GM23248 (cell line): ENCODE results near the gene SLC35A1. TPM values are rescaled to one million over a fixed set of nuclear protein-coding genes. Genes with fewer than 3 reads are reported as not detected.

Source experiments
- DNase-seq: peaks from one replicate; pipeline ENCODE4 v3.0.0-alpha.2; 2015
- H2AFZ ChIP-seq: fragments of 200-600 bp; sonication (generic); 2 replicates; pipeline ENCODE4 v1.6.1; 2016; ENCODE audit warnings: antibody characterized with exemption
- H3F3A ChIP-seq: fragments of 200-600 bp; sonication (generic); 2 replicates; pipeline ENCODE4 v1.6.1; 2016; ENCODE audit warnings: mild to moderate bottlenecking, antibody characterized with exemption, mixed run types; ENCODE audit not compliant: insufficient read depth
- H3K27ac ChIP-seq: fragments of 200-600 bp; sonication (generic); 2 replicates; pipeline ENCODE4 v1.5.1; 2016; ENCODE audit warnings: mild to moderate bottlenecking
- H3K27me3 ChIP-seq: fragments of 200-600 bp; sonication (generic); replicated peaks from 2 replicates; pipeline ENCODE4 v1.6.1; 2016; ENCODE audit warnings: mild to moderate bottlenecking; ENCODE audit not compliant: insufficient read depth
- H3K36me3 ChIP-seq: fragments of 200-600 bp; sonication (generic); 2 replicates; pipeline ENCODE4 v1.6.1; 2016; ENCODE audit warnings: low read depth, mild to moderate bottlenecking
- H3K4me1 ChIP-seq: fragments of 200-600 bp; sonication (generic); 2 replicates; pipeline ENCODE4 v1.6.1; 2016; ENCODE audit warnings: mild to moderate bottlenecking; ENCODE audit not compliant: insufficient read depth
- H3K4me2 ChIP-seq: fragments of 200-600 bp; sonication (generic); one replicate; pipeline ENCODE4 v1.6.1; 2016; ENCODE audit warnings: mild to moderate bottlenecking; ENCODE audit not compliant: unreplicated experiment
- H3K4me3 ChIP-seq: fragments of 200-600 bp; sonication (generic); 2 replicates; pipeline ENCODE4 v1.5.1; 2016; ENCODE audit warnings: mild to moderate bottlenecking
- H3K79me2 ChIP-seq: fragments of 200-600 bp; sonication (generic); 2 replicates; pipeline ENCODE4 v1.6.1; 2016; ENCODE audit warnings: mild to moderate bottlenecking; ENCODE audit not compliant: insufficient read depth
- H3K9ac ChIP-seq: fragments of 200-600 bp; sonication (generic); 2 replicates; pipeline ENCODE4 v1.6.1; 2016; ENCODE audit warnings: mild to moderate bottlenecking
- H3K9me2 ChIP-seq: fragments of 200-600 bp; sonication (generic); 2 replicates; pipeline ENCODE4 v1.6.1; 2016; ENCODE audit warnings: mixed run types, mild to moderate bottlenecking, moderate library complexity; ENCODE audit not compliant: insufficient read depth
- H3K9me3 ChIP-seq: fragments of 200-600 bp; sonication (generic); one replicate; pipeline ENCODE4 v1.6.1; 2017; ENCODE audit warnings: low read depth
- H4K20me1 ChIP-seq: fragments of 200-600 bp; sonication (generic); 2 replicates; pipeline ENCODE4 v1.6.0; 2016; ENCODE audit not compliant: insufficient read depth
- EZH2 ChIP-seq: fragments of 200-600 bp; sonication (generic); IDR thresholded peaks from 2 replicates; pipeline ENCODE4 v1.6.1; 2018; ENCODE audit warnings: antibody characterized with exemption, mild to moderate bottlenecking; ENCODE audit not compliant: insufficient read depth, poor library complexity, severe bottlenecking
- EZH2phosphoT487 ChIP-seq: fragments of 200-600 bp; sonication (generic); IDR thresholded peaks from 2 replicates; pipeline ENCODE4 v1.6.1; 2018; ENCODE audit warnings: antibody characterized with exemption, moderate library complexity, mild to moderate bottlenecking, low read depth; ENCODE audit not compliant: insufficient read depth
- WGBS, 2 experiments: methylation state at CpG; one replicate each; pipeline ENCODE4 v1.1.6; 2015 to 2017; ENCODE audit warnings: low lambda C conversion rate in 2 of 2, low coverage in 1 of 2; ENCODE audit errors: missing lambda C conversion rate in 2 of 2; 5-methylcytosine and 5-hydroxymethylcytosine counted together
- in situ Hi-C: fragments of 300-500 bp; cut with MboI; formaldehyde crosslinking; loops from 2 replicates; pipeline ENCODE4 v1.15.0; 2020
- polyA plus RNA-seq: library from polyadenylated mRNA; unstranded; fragments of >200 nt; fragmentation: Nextera tagmentation; extraction: Ambion mirVana; gene quantifications from 2 replicates; pipeline ENCODE4 v1.2.1, GENCODE V29; 2016
- total RNA-seq: library from RNA; depleted of rRNA; stranded (reverse); fragments of >200 nt; shearing (Covaris generic); gene quantifications from 2 replicates; pipeline ENCODE4 v1.2.3, GENCODE V29; 2014

The SLC35A1 gene
- total and polyA plus RNA-seq, 2 experiments from 2014 or later = 25.6 to 31.4 TPM

DNA sequence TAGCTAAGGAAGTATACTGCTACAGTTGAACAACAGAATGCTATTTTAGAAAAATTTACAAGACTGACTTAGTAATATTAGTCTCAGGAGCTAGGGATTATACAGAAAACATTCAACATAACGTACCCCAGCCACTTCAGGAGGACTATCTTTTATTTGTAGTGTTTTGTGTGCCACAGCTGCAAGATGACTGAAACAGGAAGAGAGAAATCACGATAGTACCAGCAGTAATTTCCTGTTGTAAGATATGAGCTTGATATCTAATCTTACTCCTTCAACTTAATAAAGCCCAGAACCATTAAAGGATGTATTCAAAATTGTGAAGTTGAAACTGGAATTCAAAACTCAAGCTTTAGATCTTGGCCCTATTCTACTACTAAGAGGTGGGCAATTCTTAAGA is 42.1 kb downstream of the SLC35A1 start:
- Histone ChIP-seq H3F3A (peaks cover 14% of the 10 kb centered on the region; the same call in 1 of the 2 replicates), H3K9me2 (no peaks in the 10 kb centered on the region), H4K20me1 (no peaks in the 10 kb centered on the region), H3K4me2 (no peak overlapping the region), H3K4me3 (no peak overlapping the region), H3K79me2 (no peaks in the 10 kb centered on the region), H3K9me3 (no peaks in the 10 kb centered on the region), H3K4me1 (no peaks in the 10 kb centered on the region), H3K27ac (no peak overlapping the region), H3K27me3 (no peaks in the 10 kb centered on the region), H2AFZ (no peak overlapping the region), H3K36me3 (peaks cover 86% of the 10 kb centered on the region), H3K9ac (no peak overlapping the region)
- in situ Hi-C loops = no loop called here
- WGBS, 2 experiments = 66 to 79% methylated on average over 2 of the region's 2 CpGs
- no peak for TF ChIP-seq EZH2
- TF ChIP-seq EZH2phosphoT487 = no peak
- DNase-seq = no peak

DNA sequence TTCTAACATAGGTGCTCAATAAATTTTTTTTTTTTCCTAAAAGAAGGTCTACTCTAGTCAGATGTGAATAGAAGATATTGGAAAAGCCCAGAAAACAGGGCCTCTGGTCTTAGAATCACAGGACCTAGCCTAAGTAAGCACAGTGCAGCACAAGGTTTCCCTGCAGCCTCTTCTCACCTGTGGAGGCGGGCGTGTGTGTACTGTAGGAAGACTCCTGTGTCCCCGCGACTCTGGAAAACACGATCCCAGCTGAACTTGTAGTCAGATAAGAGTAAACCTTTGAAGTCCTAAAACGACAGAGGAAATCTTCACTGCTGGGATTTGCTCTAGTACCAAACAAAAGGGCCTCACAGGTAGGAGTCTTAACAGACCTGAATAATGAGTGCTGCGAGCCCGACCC is 45.7 kb downstream of the SLC35A1 start:
- no peak overlapping the region for H3K27ac ChIP-seq
- in situ Hi-C loops = no loop called here
- 98 to 99% methylated on average over 8 of the region's 8 CpGs for whole genome bisulfite sequencing, 2 experiments
- H3F3A ChIP-seq = peaks cover 5% of the 10 kb centered on the region; the same call in 1 of the 2 replicates
- H4K20me1 ChIP-seq = no peaks in the 10 kb centered on the region
- peaks cover 72% of the 10 kb centered on the region for H3K36me3 ChIP-seq
- no peak overlapping the region for H3K4me3 ChIP-seq
- H2AFZ ChIP-seq = no peak overlapping the region
- no peak for DNase-seq
- H3K9me2 ChIP-seq = no peaks in the 10 kb centered on the region
- H3K4me1 ChIP-seq = no peaks in the 10 kb centered on the region
- H3K9ac ChIP-seq = no peak overlapping the region
- TF ChIP-seq EZH2phosphoT487 (no peak), EZH2 (no peak)
- no peaks in the 10 kb centered on the region for H3K27me3 ChIP-seq
- no peaks in the 10 kb centered on the region for H3K9me3 ChIP-seq
- no peaks in the 10 kb centered on the region for H3K79me2 ChIP-seq
- no peak overlapping the region for H3K4me2 ChIP-seq

DNA sequence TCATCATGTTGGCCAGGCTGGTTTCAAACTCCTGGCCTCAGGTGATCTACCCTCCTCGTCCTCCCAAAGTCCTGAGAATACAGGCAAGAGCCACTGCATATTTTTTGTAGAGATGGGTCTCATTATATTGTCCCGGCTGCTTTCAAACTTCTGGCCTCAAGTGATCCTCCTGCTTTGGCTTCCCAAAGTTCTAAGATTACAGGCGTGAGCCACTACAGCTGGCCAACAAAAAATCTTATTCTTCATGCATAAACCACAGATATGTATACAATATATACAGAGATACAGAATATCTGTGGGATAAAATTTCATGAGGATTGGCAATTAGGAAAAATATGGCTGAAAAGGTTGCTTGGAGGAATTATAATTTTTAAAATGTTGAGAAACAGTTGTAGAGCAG is 49.9 kb downstream of the SLC35A1 start:
- no peak overlapping the region for H3K27ac ChIP-seq
- no peak for DNase-seq

DNA sequence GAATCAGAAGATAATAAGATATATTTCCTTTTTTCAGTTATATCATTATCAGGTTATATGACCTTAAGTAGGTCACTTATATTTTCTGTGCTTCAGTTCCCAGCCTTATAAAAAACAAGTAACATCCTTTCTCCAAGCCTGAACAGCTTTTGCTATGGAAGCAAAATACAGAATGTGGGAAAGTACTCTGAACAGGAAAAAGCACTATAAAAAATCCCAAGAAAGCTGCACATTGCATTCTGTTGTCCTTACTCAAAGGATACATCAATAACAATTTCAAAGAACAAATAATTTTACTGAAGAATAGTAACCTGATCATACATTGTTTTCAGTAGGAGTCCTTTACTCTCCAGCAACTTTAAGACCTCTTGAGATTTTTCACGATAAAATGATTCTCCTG is 56.4 kb downstream of the SLC35A1 start:
- DNase-seq = no peak
- TF ChIP-seq EZH2 (no peak), EZH2phosphoT487 (no peak)
- H3K9ac ChIP-seq = no peak overlapping the region
- no peaks in the 10 kb centered on the region for H3K4me1 ChIP-seq
- H3K4me2 ChIP-seq = no peak overlapping the region
- no peaks in the 10 kb centered on the region for H3K9me3 ChIP-seq
- H3K27me3 ChIP-seq = no peaks in the 10 kb centered on the region
- H3F3A ChIP-seq = no peaks in the 10 kb centered on the region
- no peaks in the 10 kb centered on the region for H3K9me2 ChIP-seq
- peaks cover 31% of the 10 kb centered on the region for H3K36me3 ChIP-seq
- WGBS, 2 experiments = 98 to 100% methylated on average over 1 of the region's 1 CpG
- H3K27ac ChIP-seq = no peak overlapping the region
- no peak overlapping the region for H2AFZ ChIP-seq
- peaks cover 57% of the 10 kb centered on the region for H3K79me2 ChIP-seq
- H3K4me3 ChIP-seq = no peak overlapping the region
- in situ Hi-C loops = no loop called here
- H4K20me1 ChIP-seq = no peaks in the 10 kb centered on the region

More for the DNA sequence above, 49.9 kb downstream of the SLC35A1 start:
- Histone ChIP-seq H3K4me2 (no peak overlapping the region), H3K27me3 (no peaks in the 10 kb centered on the region), H3F3A (peaks cover 5% of the 10 kb centered on the region; the same call in 1 of the 2 replicates), H3K9me3 (no peaks in the 10 kb centered on the region), H4K20me1 (no peaks in the 10 kb centered on the region), H3K9ac (no peak overlapping the region), H2AFZ (no peak overlapping the region), H3K36me3 (peaks cover 47% of the 10 kb centered on the region), H3K79me2 (peaks cover 28% of the 10 kb centered on the region), H3K9me2 (no peaks in the 10 kb centered on the region), H3K4me1 (no peaks in the 10 kb centered on the region), H3K4me3 (no peak overlapping the region)
- in situ Hi-C loops = no loop called here
- no peak for TF ChIP-seq EZH2phosphoT487
- TF ChIP-seq EZH2 = no peak
- WGBS, 2 experiments = 96 to 97% methylated on average over 3 of the region's 3 CpGs
